Adrenal gland (tissue), 5 donors: Measurements from ENCODE around the gene OLIG1.

Experiments
- CTCF ChIP-seq, 6 experiments: fragments of 450-650 bp in 4 of 6; fragments of 200-600 bp in 2 of 6; sonication (generic) in 1 of 6; IDR thresholded peaks; 1 replicate in 5 of 6; 2 replicates in 1 of 6; pipeline versions ENCODE4 v1.5.1 to v1.8.0; 2016 to 2021; ENCODE audit warnings: antibody characterized with exemption in 6 of 6, mild to moderate bottlenecking in 2 of 6, moderate library complexity in 1 of 6
- POLR2A ChIP-seq, 2 donors: fragments of 450-650 bp; IDR thresholded peaks; one replicate each; pipeline ENCODE4 v1.6.1; 2017; ENCODE audit warnings: antibody characterized with exemption in 2 of 2, mild to moderate bottlenecking in 2 of 2, moderate library complexity in 1 of 2
- donor health status: DM: no; HTN: no; CAD: no.

GRCh38 chr21:33031152-33031911 lies 38.6 kb upstream of the OLIG1 start:
- TF ChIP-seq CTCF (IDR thresholded peaks at IDR 0.05) = no peak
- no peak for TF ChIP-seq POLR2A (IDR thresholded peaks at IDR 0.05)
